Neuronal stem cell (in vitro differentiated cells): ENCODE measurements around the gene NXPH4.

Source experiments
- DNase-seq: peaks from one replicate; pipeline ENCODE4 v3.0.0-alpha.2; 2013; ENCODE audit warnings: low spot score
- H2AFZ ChIP-seq: one replicate; pipeline ENCODE4 v1.6.1; 2013; ENCODE audit warnings: mild to moderate bottlenecking, low read length, inconsistent platforms
- H2AK5ac ChIP-seq: 2 replicates; pipeline ENCODE4 v1.6.1; 2013; ENCODE audit warnings: low read depth, mild to moderate bottlenecking, inconsistent platforms, low read length, moderate library complexity, mixed read lengths
- H2BK120ac ChIP-seq: 2 replicates; pipeline ENCODE4 v1.6.1; 2013; ENCODE audit warnings: low read depth, mild to moderate bottlenecking, inconsistent platforms, low read length, moderate library complexity, mixed read lengths
- H2BK12ac ChIP-seq: one replicate; pipeline ENCODE4 v1.6.1; 2013; ENCODE audit warnings: low read length, inconsistent platforms
- H2BK15ac ChIP-seq: 2 replicates; pipeline ENCODE4 v1.6.1; 2013; ENCODE audit warnings: mild to moderate bottlenecking, low read length, inconsistent platforms, mixed read lengths
- H2BK5ac ChIP-seq: one replicate; pipeline ENCODE4 v1.6.1; 2013; ENCODE audit warnings: inconsistent platforms, mild to moderate bottlenecking, low read length, moderate library complexity
- H3K14ac ChIP-seq: one replicate; pipeline ENCODE4 v1.6.1; 2013; ENCODE audit warnings: low read length, inconsistent platforms
- H3K18ac ChIP-seq: 2 replicates; pipeline ENCODE4 v1.6.1; 2013; ENCODE audit warnings: low read length, inconsistent platforms
- H3K23ac ChIP-seq: 2 replicates; pipeline ENCODE4 v1.6.1; 2013; ENCODE audit warnings: low read depth, mild to moderate bottlenecking, mixed read lengths, low read length, inconsistent platforms; ENCODE audit not compliant: poor library complexity
- H3K27ac ChIP-seq: replicated peaks from 3 replicates; pipeline ENCODE4 v1.5.1; 2013; ENCODE audit warnings: low read length, inconsistent platforms
- H3K27me3 ChIP-seq, 3 experiments: 2 replicates each; pipeline ENCODE4 v1.6.1; 2013; ENCODE audit warnings: low read length in 3 of 3, mild to moderate bottlenecking in 2 of 3, inconsistent platforms in 1 of 3, low read depth in 1 of 3, mixed read lengths in 1 of 3, moderate library complexity in 1 of 3; ENCODE audit not compliant: control insufficient read depth in 3 of 3, insufficient read depth in 3 of 3
- H3K36me3 ChIP-seq, 2 donors: replicated peaks in 1 of 2; 2 replicates each; pipeline ENCODE4 v1.6.1; 2013; ENCODE audit warnings: low read length in 2 of 2; ENCODE audit not compliant: control insufficient read depth in 2 of 2, insufficient read depth in 2 of 2
- H3K4ac ChIP-seq: 2 replicates; pipeline ENCODE4 v1.6.1; 2013; ENCODE audit warnings: inconsistent platforms, mild to moderate bottlenecking, low read length, moderate library complexity
- H3K4me1 ChIP-seq, 2 donors: 1 replicate in 1 of 2; 2 replicates in 1 of 2; pipeline ENCODE4 v1.6.1; 2013; ENCODE audit warnings: low read length in 2 of 2, low read depth in 1 of 2; ENCODE audit not compliant: control insufficient read depth in 2 of 2, insufficient read depth in 1 of 2
- H3K4me2 ChIP-seq: one replicate; pipeline ENCODE4 v1.6.1; 2013; ENCODE audit warnings: mild to moderate bottlenecking, low read length, inconsistent platforms; ENCODE audit not compliant: insufficient read depth, poor library complexity, severe bottlenecking
- H3K4me3 ChIP-seq, 2 donors: 2 replicates each; pipeline ENCODE4 v1.5.1; 2013; ENCODE audit warnings: low read length in 2 of 2, mild to moderate bottlenecking in 2 of 2, inconsistent platforms in 1 of 2, moderate library complexity in 1 of 2
- H3K79me1 ChIP-seq: one replicate; pipeline ENCODE4 v1.6.1; 2013; ENCODE audit warnings: low read depth, mild to moderate bottlenecking, inconsistent platforms, low read length, moderate library complexity
- H3K9ac ChIP-seq: one replicate; pipeline ENCODE4 v1.6.1; 2013; ENCODE audit warnings: mild to moderate bottlenecking, low read depth, low read length, inconsistent platforms; ENCODE audit not compliant: poor library complexity
- H3K9me3 ChIP-seq, 2 donors: replicated peaks in 1 of 2; 2 replicates each; pipeline versions ENCODE3 to v1.6.1; 2013; ENCODE audit warnings: low read length in 2 of 2, mild to moderate bottlenecking in 2 of 2, inconsistent platforms in 1 of 2, low read depth in 1 of 2, mixed read lengths in 1 of 2, moderate library complexity in 1 of 2; ENCODE audit not compliant: control insufficient read depth in 2 of 2, insufficient read depth in 1 of 2
- H4K8ac ChIP-seq: one replicate; pipeline ENCODE4 v1.6.1; 2013; ENCODE audit warnings: low read depth, mild to moderate bottlenecking, inconsistent platforms, low read length, moderate library complexity
- H4K91ac ChIP-seq: one replicate; pipeline ENCODE4 v1.6.1; 2013; ENCODE audit warnings: low read length, low read depth, mild to moderate bottlenecking, inconsistent platforms; ENCODE audit not compliant: poor library complexity
- WGBS, 2 donors: extraction: QIAGEN DNeasy Blood & Tissue Kit; methylation state at CpG; one replicate each; pipeline ENCODE4 v1.1.7; 2013; ENCODE audit warnings: missing lambda C conversion rate in 2 of 2, mixed read lengths in 1 of 2; ENCODE audit not compliant: insufficient read length in 2 of 2, insufficient replicate concordance in 1 of 2; ENCODE audit errors: extremely low coverage in 2 of 2; 5-methylcytosine and 5-hydroxymethylcytosine counted together

Gene NXPH4

DNA sequence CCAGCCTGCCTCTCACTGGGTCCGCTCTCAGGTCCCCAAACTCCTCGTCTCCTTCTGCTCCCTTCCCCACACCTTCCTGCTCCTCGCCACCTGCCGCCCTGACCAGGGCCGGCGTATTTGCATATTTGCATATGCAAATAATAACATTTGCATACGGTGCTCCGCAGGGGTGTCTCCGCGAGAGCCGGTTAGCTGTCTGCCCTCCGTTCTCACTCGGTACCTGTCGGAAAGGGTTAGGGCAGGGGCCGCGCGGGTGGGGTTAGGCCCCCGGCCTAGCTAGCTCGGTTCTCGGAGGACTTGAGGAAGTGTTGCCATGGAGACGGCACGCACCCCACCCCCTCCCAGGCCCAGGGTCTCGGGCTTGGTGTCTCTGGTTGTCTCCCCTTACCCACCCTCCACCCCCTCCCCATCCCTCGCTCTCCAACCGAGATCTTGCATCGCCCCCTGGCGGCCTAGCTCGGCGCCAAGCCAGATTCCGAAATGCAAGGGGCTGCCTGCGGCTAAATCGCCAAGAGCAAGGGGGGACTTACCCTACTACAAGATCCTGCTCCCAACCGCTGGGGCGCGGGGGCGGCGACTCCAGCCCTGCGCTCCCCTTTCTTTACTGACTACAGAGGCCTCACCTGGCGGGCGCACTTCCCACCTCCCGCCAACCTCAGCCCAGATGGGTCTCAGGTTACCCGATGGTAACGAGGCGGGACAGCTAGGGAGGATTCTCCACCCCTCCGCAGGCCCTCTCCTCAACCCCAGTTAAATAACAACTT lies 26.3 kb downstream of the NXPH4 start:
- H3K18ac ChIP-seq: peak overlapping the region; percentile 95
- H3K36me3 ChIP-seq: peaks cover 0 to 4% of the 10 kb centered on the region in 2 donors
- WGBS, 2 donors: no CpG with 5 or more reads among the region's 45 CpGs
- H4K91ac ChIP-seq: no peak overlapping the region
- no peak overlapping the region for H4K8ac ChIP-seq
- H2BK12ac ChIP-seq: peak overlapping the region; percentile 53
- no peak overlapping the region for H2BK120ac ChIP-seq
- DNase-seq: peak; percentile 85
- peak overlapping the region; percentile 79 for H2BK5ac ChIP-seq
- peak overlapping the region; percentile 44 for H2BK15ac ChIP-seq
- H3K4me2 ChIP-seq: peak overlapping the region; percentile 90
- H2AFZ ChIP-seq: no peak overlapping the region
- no peak overlapping the region for H3K14ac ChIP-seq
- peak overlapping the region; percentile 68 for H3K9ac ChIP-seq
- no peak overlapping the region for H2AK5ac ChIP-seq
- no peak overlapping the region for H3K27ac ChIP-seq
- H3K23ac ChIP-seq: peak overlapping the region; percentile 89
- no peak overlapping the region for H3K4ac ChIP-seq
- H3K9me3 ChIP-seq: no peaks in the 10 kb centered on the region
- peaks cover 22 to 56% (median 31%) of the 10 kb centered on the region in 3 experiments for H3K27me3 ChIP-seq
- peaks cover 2% of the 10 kb centered on the region for H3K79me1 ChIP-seq
- peaks cover 35 to 36% of the 10 kb centered on the region in 2 donors for H3K4me1 ChIP-seq
- H3K4me3 ChIP-seq: peak overlapping the region; percentile 13 to 78

DNA sequence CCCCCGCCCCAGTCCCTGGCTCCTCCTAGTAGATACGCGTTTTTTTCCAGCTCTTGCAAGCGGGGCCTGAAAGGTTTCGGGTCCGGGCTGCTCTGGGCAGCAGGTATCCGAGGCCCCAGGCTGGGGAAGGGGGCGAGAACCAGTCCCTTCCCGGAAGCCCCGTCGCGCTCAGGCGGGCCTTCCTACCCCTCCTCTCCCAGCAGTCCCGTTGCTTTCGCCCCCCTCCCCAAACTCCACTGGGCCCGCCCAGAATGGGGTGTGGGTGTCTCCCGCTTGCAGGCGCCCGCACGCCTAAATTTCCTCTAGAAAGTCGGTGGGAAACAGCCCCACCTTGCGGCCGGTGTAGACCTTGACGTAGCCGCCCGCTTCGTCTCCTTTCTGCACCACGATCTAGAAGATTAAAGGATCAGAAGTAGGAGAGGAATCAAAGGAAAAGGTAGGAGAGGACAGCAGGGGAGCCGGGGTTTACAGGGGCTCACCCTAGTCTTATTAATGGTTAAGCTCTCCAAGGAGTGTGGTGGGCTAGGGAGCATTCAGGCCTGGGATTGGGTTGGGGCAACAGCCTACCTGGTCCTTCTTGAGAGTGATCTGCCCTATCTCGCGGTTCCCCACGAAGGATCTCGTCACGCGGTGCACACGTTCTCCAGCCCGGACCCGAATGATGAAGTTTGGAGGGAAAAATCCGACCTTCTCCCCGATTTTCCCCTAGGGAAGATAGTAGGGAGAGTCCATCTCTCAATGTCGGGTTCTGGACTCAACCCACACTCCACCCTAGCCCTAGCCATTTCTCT lies 27.1 kb downstream of the NXPH4 start:
- H3K4me1 ChIP-seq: peaks cover 29 to 32% of the 10 kb centered on the region in 2 donors
- peak overlapping the region; percentile 25 for H2AK5ac ChIP-seq
- H3K4me3 ChIP-seq: peak overlapping the region in 1 of 2 donors; percentile 71
- H3K9me3 ChIP-seq: no peaks in the 10 kb centered on the region
- H3K27me3 ChIP-seq: peaks cover 22 to 48% (median 31%) of the 10 kb centered on the region in 3 experiments
- H4K91ac ChIP-seq: no peak overlapping the region
- H3K36me3 ChIP-seq: peaks cover 0 to 4% of the 10 kb centered on the region in 2 donors
- no CpG with 5 or more reads among the region's 41 CpGs for WGBS, 2 donors
- peak overlapping the region; percentile 90 for H3K4me2 ChIP-seq
- no peak overlapping the region for H3K9ac ChIP-seq
- no peak overlapping the region for H2BK5ac ChIP-seq
- H3K18ac ChIP-seq: peak overlapping the region; percentile 81
- no peak overlapping the region for H3K14ac ChIP-seq
- H4K8ac ChIP-seq: no peak overlapping the region
- H2BK15ac ChIP-seq: peak overlapping the region; percentile 44
- no peak overlapping the region for H3K4ac ChIP-seq
- H3K23ac ChIP-seq: peak overlapping the region; percentile 61
- no peak overlapping the region for H2AFZ ChIP-seq
- H3K27ac ChIP-seq: no peak overlapping the region
- H3K79me1 ChIP-seq: peaks cover 2% of the 10 kb centered on the region
- no peak overlapping the region for H2BK12ac ChIP-seq
- no peak overlapping the region for H2BK120ac ChIP-seq
- DNase-seq: no peak

DNA sequence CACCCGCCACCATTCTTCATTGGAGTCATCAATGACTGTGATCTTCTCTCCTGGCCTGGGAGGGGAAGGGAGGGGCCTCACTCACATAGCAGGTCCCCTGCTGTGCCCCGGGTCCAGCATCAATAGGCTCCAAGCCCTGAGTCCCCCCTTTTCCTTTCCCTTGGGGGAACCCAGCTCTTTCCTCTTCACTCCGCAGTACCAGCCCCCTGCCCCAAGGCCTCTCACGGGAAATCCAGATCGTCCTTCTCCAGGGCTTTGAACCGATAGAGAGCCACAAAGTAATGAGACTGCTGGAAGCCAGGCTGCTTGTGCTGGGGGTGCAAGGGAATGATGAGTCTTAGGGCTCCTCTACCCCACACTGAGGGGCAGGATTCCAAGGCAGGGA lies 27.7 kb downstream of the NXPH4 start:
- no peak for DNase-seq
- Histone ChIP-seq H2BK120ac (no peak overlapping the region), H2BK15ac (peak overlapping the region; percentile 14), H2BK12ac (no peak overlapping the region), H2AK5ac (no peak overlapping the region), H3K18ac (no peak overlapping the region), H3K36me3 (peaks cover 0 to 4% of the 10 kb centered on the region in 2 donors), H3K4me2 (no peak overlapping the region), H3K79me1 (peaks cover 2% of the 10 kb centered on the region), H4K91ac (no peak overlapping the region), H3K23ac (no peak overlapping the region), H3K4ac (no peak overlapping the region), H3K4me3 (no peak overlapping the region), H2BK5ac (no peak overlapping the region), H2AFZ (no peak overlapping the region), H3K27me3 (peaks cover 22 to 44% (median 29%) of the 10 kb centered on the region in 3 experiments), H3K27ac (no peak overlapping the region), H3K9me3 (no peaks in the 10 kb centered on the region), H3K9ac (no peak overlapping the region), H4K8ac (no peak overlapping the region), H3K14ac (no peak overlapping the region), H3K4me1 (peaks cover 26 to 28% of the 10 kb centered on the region in 2 donors)
- WGBS, 2 donors: no CpG with 5 or more reads among the region's 6 CpGs

DNA sequence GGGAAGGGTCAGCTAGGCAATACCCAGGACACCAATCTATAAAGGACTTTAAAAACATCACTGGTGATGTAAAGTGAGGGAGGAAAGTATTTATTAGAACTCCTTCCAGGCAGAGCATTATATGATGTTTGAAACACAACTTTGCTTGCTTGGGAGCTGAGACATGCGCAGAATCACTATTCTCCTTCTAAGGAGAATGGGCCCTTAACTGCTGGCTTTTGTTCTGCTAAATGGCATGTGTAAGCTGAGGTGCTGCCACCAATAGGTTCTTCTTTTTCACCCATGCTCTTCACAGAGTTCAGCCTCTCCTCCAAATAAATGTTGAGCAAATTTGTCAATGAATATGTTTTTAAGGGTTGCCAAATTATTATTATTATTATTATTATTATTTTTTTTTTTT lies 30.4 kb downstream of the NXPH4 start:
- H4K91ac ChIP-seq: no peak overlapping the region
- H2BK5ac ChIP-seq: no peak overlapping the region
- H3K14ac ChIP-seq: no peak overlapping the region
- H3K4me2 ChIP-seq: no peak overlapping the region
- no peaks in the 10 kb centered on the region for H3K9me3 ChIP-seq
- no peak overlapping the region for H3K4me3 ChIP-seq
- H2AFZ ChIP-seq: no peak overlapping the region
- H3K18ac ChIP-seq: no peak overlapping the region
- peaks cover 7 to 17% (median 8%) of the 10 kb centered on the region in 3 experiments for H3K27me3 ChIP-seq
- no peak overlapping the region for H3K27ac ChIP-seq
- H2BK12ac ChIP-seq: no peak overlapping the region
- DNase-seq: no peak
- H2BK15ac ChIP-seq: no peak overlapping the region
- H2AK5ac ChIP-seq: no peak overlapping the region
- peaks cover 2% of the 10 kb centered on the region for H3K79me1 ChIP-seq
- H4K8ac ChIP-seq: no peak overlapping the region
- H3K9ac ChIP-seq: no peak overlapping the region
- H3K36me3 ChIP-seq: peaks cover 0 to 4% of the 10 kb centered on the region in 2 donors
- H2BK120ac ChIP-seq: no peak overlapping the region
- no CpG with 5 or more reads among the region's 1 CpG for WGBS, 2 donors
- H3K23ac ChIP-seq: no peak overlapping the region
- H3K4me1 ChIP-seq: peaks cover 9 to 14% of the 10 kb centered on the region in 2 donors
- no peak overlapping the region for H3K4ac ChIP-seq
